Osteocyte (in vitro differentiated cells): ENCODE measurements around the gene PRUNE2. TPM values are rescaled to one million over a fixed set of nuclear protein-coding genes. Genes with fewer than 3 reads are reported as not detected.

Experiments
- DNase-seq: peaks from one replicate; pipeline ENCODE4 v3.0.0; 2021; ENCODE audit warnings: mixed read lengths; ENCODE audit not compliant: unreplicated experiment; ENCODE audit errors: extremely low spot score
- H3K27ac Mint-ChIP-seq: one replicate; pipeline ENCODE4 v1.8.0; 2021; ENCODE audit warnings: mild to moderate bottlenecking, mixed read lengths; ENCODE audit not compliant: unreplicated experiment
- H3K27me3 Mint-ChIP-seq: one replicate; pipeline ENCODE4 v1.8.0; 2021; ENCODE audit warnings: mixed read lengths; ENCODE audit not compliant: unreplicated experiment
- H3K36me3 Mint-ChIP-seq: one replicate; pipeline ENCODE4 v1.8.0; 2021; ENCODE audit warnings: mixed read lengths; ENCODE audit not compliant: unreplicated experiment
- H3K4me1 Mint-ChIP-seq: one replicate; pipeline ENCODE4 v1.8.0; 2021; ENCODE audit warnings: mixed read lengths; ENCODE audit not compliant: unreplicated experiment
- H3K4me3 Mint-ChIP-seq: one replicate; pipeline ENCODE4 v1.8.0; 2021; ENCODE audit warnings: mild to moderate bottlenecking, moderate library complexity, mixed read lengths; ENCODE audit not compliant: unreplicated experiment
- H3K9me3 Mint-ChIP-seq: one replicate; pipeline ENCODE4 v1.8.0; 2021; ENCODE audit warnings: mixed read lengths; ENCODE audit not compliant: unreplicated experiment
- total RNA-seq: library from RNA; stranded (reverse); gene quantifications from 2 replicates; pipeline ENCODE4 v1.2.1, GENCODE V29; 2021
- TF ChIP-seq, protein P1 (sequence below): fragments of 200-600 bp; sonication (generic); IDR thresholded peaks from 2 replicates; pipeline ENCODE4 v1.5.0; 2021; ENCODE audit warnings: antibody characterized with exemption, mild to moderate bottlenecking, moderate library complexity

Gene PRUNE2
- total RNA-seq, 1 donor from 2014 or later: 1.0 TPM

DNA sequence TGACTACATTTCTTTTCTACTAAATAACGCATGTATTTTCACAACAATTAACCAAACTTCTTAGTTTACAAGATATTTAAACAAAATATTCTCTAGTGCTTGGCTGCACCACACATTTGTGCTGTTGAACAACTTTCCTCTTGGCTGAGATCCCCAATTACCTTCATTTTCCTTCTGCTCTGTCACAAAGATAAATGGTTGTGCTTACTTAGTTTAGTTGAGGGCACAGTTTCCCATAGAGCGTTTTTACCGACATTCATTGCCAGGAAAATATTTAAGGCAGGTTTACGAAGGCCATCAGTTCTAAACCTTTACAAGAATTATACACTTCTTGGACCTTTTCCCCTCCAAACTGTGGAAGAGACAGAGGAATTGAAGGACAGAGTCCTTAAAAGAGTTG lies 60.7 kb downstream of the PRUNE2 start:
- no peak overlapping the region for H3K27ac Mint-ChIP-seq
- peaks cover 19% of the 10 kb centered on the region for H3K27me3 Mint-ChIP-seq
- no peaks in the 10 kb centered on the region for H3K9me3 Mint-ChIP-seq
- H3K4me3 Mint-ChIP-seq: no peak overlapping the region
- H3K4me1 Mint-ChIP-seq: no peaks in the 10 kb centered on the region
- no peaks in the 10 kb centered on the region for H3K36me3 Mint-ChIP-seq
- TF ChIP-seq, protein P1, sequence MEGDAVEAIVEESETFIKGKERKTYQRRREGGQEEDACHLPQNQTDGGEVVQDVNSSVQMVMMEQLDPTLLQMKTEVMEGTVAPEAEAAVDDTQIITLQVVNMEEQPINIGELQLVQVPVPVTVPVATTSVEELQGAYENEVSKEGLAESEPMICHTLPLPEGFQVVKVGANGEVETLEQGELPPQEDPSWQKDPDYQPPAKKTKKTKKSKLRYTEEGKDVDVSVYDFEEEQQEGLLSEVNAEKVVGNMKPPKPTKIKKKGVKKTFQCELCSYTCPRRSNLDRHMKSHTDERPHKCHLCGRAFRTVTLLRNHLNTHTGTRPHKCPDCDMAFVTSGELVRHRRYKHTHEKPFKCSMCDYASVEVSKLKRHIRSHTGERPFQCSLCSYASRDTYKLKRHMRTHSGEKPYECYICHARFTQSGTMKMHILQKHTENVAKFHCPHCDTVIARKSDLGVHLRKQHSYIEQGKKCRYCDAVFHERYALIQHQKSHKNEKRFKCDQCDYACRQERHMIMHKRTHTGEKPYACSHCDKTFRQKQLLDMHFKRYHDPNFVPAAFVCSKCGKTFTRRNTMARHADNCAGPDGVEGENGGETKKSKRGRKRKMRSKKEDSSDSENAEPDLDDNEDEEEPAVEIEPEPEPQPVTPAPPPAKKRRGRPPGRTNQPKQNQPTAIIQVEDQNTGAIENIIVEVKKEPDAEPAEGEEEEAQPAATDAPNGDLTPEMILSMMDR: no peak
- no peak for DNase-seq

DNA sequence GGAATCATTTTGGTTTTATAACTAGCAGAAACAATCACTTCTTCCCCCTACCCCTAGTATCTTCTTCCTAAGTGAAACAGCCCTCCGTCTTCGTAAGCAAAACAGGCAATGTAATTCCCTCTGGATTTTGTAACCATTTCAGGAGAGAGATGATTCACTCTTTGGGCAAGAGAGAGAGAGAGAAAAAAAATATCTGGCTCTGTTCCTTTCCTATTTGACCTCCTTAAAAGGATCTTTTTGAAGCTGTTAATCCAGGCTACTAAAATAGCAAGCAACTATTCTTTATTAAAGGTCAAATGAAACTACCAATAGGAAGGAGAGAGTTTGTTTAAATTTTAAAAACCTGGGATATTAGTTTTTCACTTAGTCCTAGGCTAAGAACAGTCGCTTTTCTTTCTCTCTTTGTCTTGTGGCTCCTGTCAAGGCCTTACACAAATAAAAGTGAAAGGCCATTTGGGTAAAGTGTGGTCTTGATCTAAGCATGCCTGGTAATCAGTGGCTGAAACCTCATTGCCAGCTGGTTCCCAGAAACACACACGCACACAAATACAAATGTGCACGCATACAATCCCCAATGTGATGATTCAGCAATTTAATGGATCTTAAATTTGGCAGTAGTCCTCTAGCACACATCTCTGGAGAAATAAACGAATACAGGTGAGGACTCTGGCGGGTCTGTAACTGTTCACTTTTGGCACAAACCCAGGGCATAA lies 70.2 kb downstream of the PRUNE2 start:
- Mint-ChIP-seq H3K4me3 (no peak overlapping the region), H3K9me3 (no peaks in the 10 kb centered on the region), H3K36me3 (peaks cover 2% of the 10 kb centered on the region), H3K4me1 (peaks cover 23% of the 10 kb centered on the region), H3K27ac (peak overlapping the region; percentile 65), H3K27me3 (no peaks in the 10 kb centered on the region)
- no peak for DNase-seq
- TF ChIP-seq, protein P1: no peak

DNA sequence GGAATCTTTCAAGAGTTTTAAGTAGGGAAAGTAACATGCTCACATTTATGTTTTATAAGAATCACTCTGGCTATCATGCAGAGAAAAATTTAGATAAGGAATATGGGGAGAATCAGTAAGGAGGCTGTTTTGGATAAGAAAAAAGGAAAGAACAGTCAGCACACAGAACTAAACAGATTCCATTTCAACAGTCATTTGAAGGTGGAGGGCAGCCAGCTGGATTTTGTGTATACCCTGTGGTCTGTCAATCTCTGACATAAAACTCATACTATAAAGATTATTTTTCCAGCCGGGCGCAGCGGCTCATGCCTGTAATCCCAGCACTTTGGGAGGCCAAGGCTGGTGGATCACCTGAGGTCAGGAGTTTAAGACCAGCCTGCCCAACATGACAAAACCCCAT lies 77.5 kb downstream of the PRUNE2 start:
- Mint-ChIP-seq H3K27ac (no peak overlapping the region), H3K9me3 (no peaks in the 10 kb centered on the region), H3K36me3 (peaks cover 2% of the 10 kb centered on the region), H3K4me3 (no peak overlapping the region), H3K27me3 (no peaks in the 10 kb centered on the region), H3K4me1 (no peaks in the 10 kb centered on the region)
- DNase-seq: no peak
- TF ChIP-seq, protein P1: no peak

DNA sequence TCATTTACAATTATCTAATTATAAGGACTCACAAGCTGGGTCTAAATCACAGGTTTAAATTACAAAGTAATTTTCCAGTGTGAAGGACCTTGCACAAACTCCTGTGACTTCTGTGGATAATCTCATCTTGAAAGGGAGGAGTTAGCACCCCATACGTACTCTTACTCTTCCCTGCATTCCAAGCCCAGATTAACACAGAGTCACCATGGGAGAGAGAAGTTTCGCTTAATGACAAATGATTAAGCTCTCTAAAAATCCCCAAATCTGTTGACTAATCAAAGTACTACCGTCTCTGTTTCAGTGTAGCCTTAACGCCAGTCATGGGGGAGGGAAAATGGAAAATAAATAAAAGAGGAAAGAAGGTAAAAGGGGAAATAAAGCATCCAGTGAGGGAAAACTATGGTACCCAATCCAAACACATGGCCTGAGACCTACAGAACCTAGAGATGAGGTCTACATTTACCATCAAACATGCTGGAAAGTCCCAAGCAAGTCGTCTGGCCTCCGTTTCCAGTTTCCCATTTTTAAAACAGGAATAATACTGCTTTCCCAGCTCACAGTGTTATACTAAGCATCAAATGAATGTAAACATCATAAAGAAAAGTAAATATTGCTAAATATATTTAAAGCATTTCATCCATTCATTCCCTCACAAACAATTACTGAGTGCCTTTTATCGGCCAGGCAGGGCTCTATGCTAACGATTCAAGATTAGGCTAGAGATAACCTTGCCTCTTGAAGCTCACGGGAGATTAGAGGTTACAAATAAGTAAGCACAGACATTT lies 78.4 kb downstream of the PRUNE2 start:
- H3K4me3 Mint-ChIP-seq: no peak overlapping the region
- H3K36me3 Mint-ChIP-seq: peaks cover 2% of the 10 kb centered on the region
- no peaks in the 10 kb centered on the region for H3K9me3 Mint-ChIP-seq
- H3K27ac Mint-ChIP-seq: no peak overlapping the region
- TF ChIP-seq, protein P1: no peak
- no peak for DNase-seq
- H3K27me3 Mint-ChIP-seq: no peaks in the 10 kb centered on the region
- H3K4me1 Mint-ChIP-seq: no peaks in the 10 kb centered on the region

DNA sequence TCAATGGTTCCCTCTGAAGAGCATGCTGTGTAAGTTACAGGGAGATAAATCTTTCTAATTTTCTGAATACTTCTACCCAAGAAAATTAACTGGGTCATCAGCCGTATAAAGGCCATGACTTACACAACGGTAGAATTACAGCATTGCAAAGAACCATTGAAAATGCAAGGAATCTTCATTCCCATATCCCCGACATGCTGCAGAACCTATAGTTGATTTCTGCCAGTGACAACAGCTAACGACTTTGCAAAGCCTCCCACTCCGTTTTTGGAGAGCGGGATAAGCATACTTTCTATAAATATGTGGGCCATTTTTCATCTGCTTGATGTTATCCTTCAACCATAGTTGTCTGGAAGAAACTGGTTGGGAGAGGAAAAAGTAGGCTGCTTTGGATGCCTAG lies 85.5 kb downstream of the PRUNE2 start:
- TF ChIP-seq, protein P1: no peak
- Mint-ChIP-seq H3K4me3 (no peak overlapping the region), H3K27ac (no peak overlapping the region), H3K9me3 (no peaks in the 10 kb centered on the region), H3K36me3 (no peaks in the 10 kb centered on the region), H3K27me3 (no peaks in the 10 kb centered on the region), H3K4me1 (peaks cover 14% of the 10 kb centered on the region)
- no peak for DNase-seq
